Prostate gland (tissue), 2 donors: ENCODE data around the gene TRIM26.

ENCODE experiments used
- CTCF ChIP-seq, 4 experiments: fragments of 200-600 bp in 2 of 4; fragments of 450-650 bp in 2 of 4; sonication (generic) in 2 of 4; IDR thresholded peaks; 1 replicate in 3 of 4; 2 replicates in 1 of 4; pipeline ENCODE4 v1.5.1; 2016 to 2019; ENCODE audit warnings: antibody characterized with exemption in 4 of 4, mild to moderate bottlenecking in 2 of 4, moderate library complexity in 2 of 4
- POLR2A ChIP-seq: fragments of 450-650 bp; IDR thresholded peaks from one replicate; pipeline ENCODE4 v1.6.1; 2016; ENCODE audit warnings: antibody characterized with exemption, mild to moderate bottlenecking

DNA sequence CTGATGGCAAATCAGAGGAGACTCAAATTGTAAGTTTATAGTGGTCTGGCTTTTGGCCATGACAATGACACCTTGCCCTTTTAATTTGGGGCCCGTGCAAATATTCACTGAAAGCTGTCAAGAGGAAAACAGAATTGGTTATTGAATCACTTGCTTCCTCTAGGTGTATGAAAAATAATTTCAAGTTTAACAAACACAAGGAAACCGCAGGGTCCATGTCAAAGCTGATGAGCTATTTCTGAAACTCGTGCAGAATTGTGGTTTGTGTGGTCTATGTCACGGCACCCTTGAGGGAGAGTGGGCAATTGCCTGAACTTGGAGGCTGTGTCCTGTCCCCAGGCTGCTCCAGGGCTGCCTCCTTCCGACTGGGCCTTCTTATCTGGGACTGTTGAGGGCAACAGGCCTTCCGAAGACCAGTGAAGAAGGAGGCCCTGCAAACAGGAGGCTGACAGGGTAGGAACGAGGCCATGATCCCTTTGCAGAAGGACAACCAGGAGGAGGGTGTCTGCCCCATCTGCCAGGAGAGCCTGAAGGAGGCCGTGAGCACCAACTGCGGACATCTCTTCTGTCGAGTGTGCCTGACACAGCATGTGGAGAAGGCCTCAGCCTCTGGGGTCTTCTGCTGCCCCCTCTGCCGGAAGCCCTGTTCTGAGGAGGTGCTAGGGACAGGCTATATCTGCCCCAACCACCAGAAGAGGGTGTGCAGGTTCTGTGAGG is 76.5 kb downstream of the TRIM26 start:
- TF ChIP-seq CTCF (IDR thresholded peaks at IDR 0.05) (no peak), POLR2A (no peak)
